ENCODE results near the gene DNAH3.
"Not testable (repeated sequence)": the region's sequence is repeated elsewhere in the genome, so short reads cannot be mapped to it uniquely, and the experiment has no call there.

The DNAH3 gene

GRCh38 chr16:21184834-21185233 is 34.2 kb upstream of the DNAH3 start:
- ChIA-PET CTCF (interaction anchor here (2.4 kb wide), 1 partner anchor 28 kb away, joined by 6 read pairs; no protein-coding TSS in a partner anchor), POLR2A (no interaction called here)
- no peak for TF ChIP-seq CTCF (IDR thresholded peaks at IDR 0.05; ENCODE audit: insufficient read depth, low read length, missing control alignments)
- no peak overlapping the region for H3K4me3 ChIP-seq (ENCODE audit: low read depth, low read length)
- DNase-seq (ENCODE audit: low read depth, low spot score): no peak

GRCh38 chr16:21183995-21184394 is 33.3 kb upstream of the DNAH3 start:
- TF ChIP-seq CTCF (IDR thresholded peaks at IDR 0.05; ENCODE audit: insufficient read depth, low read length, missing control alignments): no peak
- no peak overlapping the region for H3K4me3 ChIP-seq (ENCODE audit: low read depth, low read length)
- DNase-seq (ENCODE audit: low read depth, low spot score): no peak
- CTCF ChIA-PET: no interaction called here
- POLR2A ChIA-PET: no interaction called here

GRCh38 chr16:21179983-21180365 is 29.3 kb upstream of the DNAH3 start:
- H3K4me3 ChIP-seq (ENCODE audit: low read depth, low read length): no peak overlapping the region
- CTCF ChIA-PET: interaction anchor here (1.1 kb wide), 1 partner anchor 9 kb away, joined by 3 read pairs; no protein-coding TSS in a partner anchor
- no peak for DNase-seq (ENCODE audit: low read depth, low spot score)
- POLR2A ChIA-PET: no interaction called here
- no peak for TF ChIP-seq CTCF (IDR thresholded peaks at IDR 0.05; ENCODE audit: insufficient read depth, low read length, missing control alignments)

- POLR2A ChIA-PET: no interaction called here
- DNase-seq (ENCODE audit: low read depth, low spot score): no peak
- no peak overlapping the region for H3K4me3 ChIP-seq (ENCODE audit: low read depth, low read length)
- CTCF ChIA-PET: interaction anchor here (1.1 kb wide), 1 partner anchor 9 kb away, joined by 3 read pairs; no protein-coding TSS in a partner anchor
- no peak for TF ChIP-seq CTCF (IDR thresholded peaks at IDR 0.05; ENCODE audit: insufficient read depth, low read length, missing control alignments)
Observed at GRCh38 chr16:21179126-21179982, 28.7 kb upstream of the DNAH3 start.

DNA sequence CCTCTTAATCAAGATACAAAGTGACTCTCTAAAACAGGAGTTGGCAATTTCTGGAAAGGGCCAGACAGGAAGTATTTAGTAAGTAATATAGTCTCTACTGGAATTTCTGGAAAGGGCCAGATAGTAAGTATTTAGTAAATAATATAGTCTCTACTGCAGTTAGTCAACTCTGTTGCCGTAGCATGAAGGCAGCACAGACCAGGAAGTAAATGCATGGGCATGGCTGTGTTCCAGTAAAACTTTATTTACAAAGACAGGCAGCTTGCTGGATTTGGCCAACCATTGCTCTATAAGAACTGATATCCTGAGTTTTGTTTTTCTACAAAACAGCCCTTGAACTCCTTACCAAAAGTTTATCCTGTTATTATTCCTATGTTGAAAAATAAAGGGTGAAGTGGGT is 24.8 kb upstream of the DNAH3 start:
- ChIA-PET CTCF (interaction anchor here (4.4 kb wide), 1 partner anchor 13 kb away, joined by 36 read pairs; no protein-coding TSS in a partner anchor), POLR2A (no interaction called here)
- no peak for TF ChIP-seq CTCF (IDR thresholded peaks at IDR 0.05; ENCODE audit: insufficient read depth, low read length, missing control alignments)
- no peak for DNase-seq (ENCODE audit: low read depth, low spot score)
- no peak overlapping the region for H3K4me3 ChIP-seq (ENCODE audit: low read depth, low read length)

- DNase-seq (ENCODE audit: low read depth, low spot score): no peak
- TF ChIP-seq CTCF (IDR thresholded peaks at IDR 0.05; ENCODE audit: insufficient read depth, low read length, missing control alignments): no peak
- H3K4me3 ChIP-seq (ENCODE audit: low read depth, low read length): no peak overlapping the region
- ChIA-PET CTCF (interaction anchor here (0.8 kb wide), 1 partner anchor 16 kb away, joined by 3 read pairs; no protein-coding TSS in a partner anchor), POLR2A (no interaction called here)
Observed at GRCh38 chr16:21172650-21173049, 22.0 kb upstream of the DNAH3 start.

DNA sequence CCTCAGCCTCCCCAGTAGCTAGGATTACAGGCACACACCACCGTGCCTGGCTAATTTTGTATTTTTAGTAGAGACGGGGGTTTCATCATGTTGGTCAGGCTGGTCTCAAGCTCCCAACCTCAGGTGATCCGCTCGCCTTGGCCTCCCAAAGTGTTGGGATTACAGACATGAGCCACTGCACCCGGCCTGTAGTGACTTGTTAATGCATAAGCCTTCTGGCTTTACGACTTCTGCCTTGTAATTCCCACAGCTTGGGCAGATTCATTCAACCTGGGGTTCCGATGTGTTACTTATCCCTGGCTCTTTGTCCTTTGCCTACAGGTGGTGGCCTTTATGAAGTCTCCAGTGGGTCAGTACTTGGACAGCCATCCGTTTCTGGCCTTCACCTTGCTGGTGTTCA is 19.5 kb upstream of the DNAH3 start:
- DNase-seq (ENCODE audit: low read depth, low spot score); POLR2A ChIA-PET; H3K4me3 ChIP-seq (ENCODE audit: low read depth, low read length): not testable (repeated sequence)
- CTCF ChIA-PET: interaction anchor here (1.4 to 4.8 kb wide), 3 partner anchors 13 to 132 kb away, joined by 4 to 29 read pairs (median 7); partner anchors contain the start of gene LDAF1
